Inflammatory macrophage treated with lipopolysaccharide for 4 hours (primary cell): ENCODE measurements around the gene JPH4.
A peak's percentile ranks its signal among the peaks of the same experiment; 100 is the strongest.

Experiments
- DNase-seq: peaks from one replicate; pipeline ENCODE4 v3.0.0-alpha.2; 2020

The JPH4 gene

DNA sequence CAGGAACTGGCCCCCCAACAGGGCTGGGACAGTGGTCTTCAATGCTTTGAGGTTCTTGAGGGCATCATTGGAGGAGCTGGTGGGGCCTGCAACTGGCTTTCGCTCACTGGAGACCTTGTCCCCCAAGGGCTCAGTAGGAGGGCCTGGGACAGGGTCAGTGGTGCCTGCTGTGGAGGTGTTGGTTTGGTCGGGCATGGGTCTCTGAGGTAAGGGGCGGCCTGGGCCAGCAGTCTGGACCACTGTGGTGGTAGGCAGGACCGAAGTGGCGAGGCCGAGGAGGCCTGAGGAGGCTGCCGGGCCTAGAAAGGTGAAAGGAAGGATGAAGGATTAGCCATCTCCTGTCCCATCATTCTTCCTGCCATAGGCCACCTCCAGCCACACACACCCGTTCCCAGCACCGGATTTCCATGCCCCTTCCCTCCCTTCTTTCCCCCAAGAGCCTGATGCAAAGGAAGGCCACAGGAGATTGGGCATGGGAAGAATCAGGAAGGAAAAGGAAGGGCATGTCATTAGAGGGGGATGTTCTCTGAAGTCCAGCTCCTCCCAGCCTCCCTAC lies 55.9 kb downstream of the JPH4 start:
- DNase-seq, result no peak

- peak; percentile 4 for DNase-seq
Observed at GRCh38 chr14:23521785-23522640, 56.6 kb downstream of the JPH4 start.

- peak; percentile 8 for DNase-seq
Observed at GRCh38 chr14:23520899-23521533, 57.6 kb downstream of the JPH4 start.

GRCh38 chr14:23518709-23519108 lies 59.9 kb downstream of the JPH4 start:
- no peak for DNase-seq
